ENCODE results near the gene AKR1B15.
"Not testable (repeated sequence)": the region's sequence is repeated elsewhere in the genome, so short reads cannot be mapped to it uniquely, and the experiment has no call there.

The AKR1B15 gene

DNA sequence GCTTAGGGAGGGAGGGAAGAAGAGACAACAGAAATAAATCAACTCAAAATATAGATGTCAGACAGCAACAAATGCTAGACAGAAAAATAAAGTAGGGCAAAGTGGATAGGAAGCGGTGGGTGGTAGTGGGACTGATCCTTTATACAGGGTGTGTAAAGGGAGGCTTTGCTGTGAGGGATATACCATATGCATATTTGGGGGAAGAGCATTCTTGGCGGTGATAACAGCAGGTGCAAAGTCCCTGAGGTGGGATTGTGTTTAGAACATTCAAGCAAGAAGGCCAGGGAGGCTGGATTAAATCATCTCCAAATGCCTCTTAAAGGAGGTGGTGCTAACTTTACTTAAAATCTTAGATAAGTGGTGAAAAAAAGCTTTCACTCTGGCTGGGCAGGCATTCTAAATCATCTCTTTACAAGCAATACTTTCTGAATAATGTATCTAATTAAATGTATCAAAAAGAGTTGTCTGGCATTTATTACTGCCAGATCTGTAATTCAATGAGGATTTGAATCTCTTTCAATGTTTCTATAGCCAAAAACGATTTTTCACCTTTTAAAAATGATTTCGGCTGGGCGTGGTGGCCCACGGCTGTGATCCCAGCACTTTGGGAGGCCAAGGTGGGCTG, 9.4 kb upstream of the AKR1B15 start:
- no peak overlapping the region for H3K4me3 ChIP-seq (ENCODE audit: insufficient read depth in 1 of 2, low read depth in 1 of 2, low read length in 2 of 2)
- H3K23ac ChIP-seq (ENCODE audit: low read length in 2 of 2) = no peak overlapping the region
- no peaks in the 10 kb centered on the region for H3K36me3 ChIP-seq (ENCODE audit: control insufficient read depth in 1 of 2, insufficient read depth in 2 of 2, low read depth in 1 of 2, low read length in 2 of 2)
- 78% methylated on average over 6 of the region's 6 CpGs for WGBS
- H3K9me3 ChIP-seq (ENCODE audit: control insufficient read depth, low read length) = no peaks in the 10 kb centered on the region
- H3K27ac ChIP-seq (ENCODE audit: low read length, poor library complexity, severe bottlenecking) = no peak overlapping the region
- H2BK12ac ChIP-seq (ENCODE audit: low read length in 2 of 2) = no peak overlapping the region
- H3K4me1 ChIP-seq (ENCODE audit: control insufficient read depth, insufficient read depth, low read depth, low read length) = no peaks in the 10 kb centered on the region
- H3K4ac ChIP-seq (ENCODE audit: low read depth in 1 of 2, low read length in 2 of 2) = no peak overlapping the region
- no peak overlapping the region for H4K8ac ChIP-seq (ENCODE audit: low read length)
- H2BK5ac ChIP-seq (ENCODE audit: low read depth, low read length, poor library complexity, severe bottlenecking) = no peak overlapping the region
- no peak overlapping the region for H2BK15ac ChIP-seq (ENCODE audit: low read depth, poor library complexity, severe bottlenecking)
- H2AK5ac ChIP-seq (ENCODE audit: low read length, severe bottlenecking) = no peak overlapping the region
- no peak overlapping the region for H2BK120ac ChIP-seq (ENCODE audit: low read depth, low read length)
- H3K79me1 ChIP-seq (replicated peaks; ENCODE audit: low read length, poor library complexity, severe bottlenecking) = no peaks in the 10 kb centered on the region
- H3K27me3 ChIP-seq (ENCODE audit: control insufficient read depth in 1 of 2, insufficient read depth in 1 of 2, low read length in 2 of 2) = peaks cover 7 to 14% of the 10 kb centered on the region in 2 experiments
- no peak for DNase-seq
- H2AFZ ChIP-seq (ENCODE audit: low read depth, low read length) = no peak overlapping the region
- no peak overlapping the region for H3K4me2 ChIP-seq (ENCODE audit: low read length, poor library complexity, severe bottlenecking)
- H3K9ac ChIP-seq (ENCODE audit: low read length) = no peak overlapping the region
- no peak overlapping the region for H4K91ac ChIP-seq (ENCODE audit: low read length)
- no peak overlapping the region for H3K14ac ChIP-seq (ENCODE audit: low read length in 2 of 2)
- H3K18ac ChIP-seq (ENCODE audit: low read depth in 1 of 2, low read length in 2 of 2) = no peak overlapping the region

DNA sequence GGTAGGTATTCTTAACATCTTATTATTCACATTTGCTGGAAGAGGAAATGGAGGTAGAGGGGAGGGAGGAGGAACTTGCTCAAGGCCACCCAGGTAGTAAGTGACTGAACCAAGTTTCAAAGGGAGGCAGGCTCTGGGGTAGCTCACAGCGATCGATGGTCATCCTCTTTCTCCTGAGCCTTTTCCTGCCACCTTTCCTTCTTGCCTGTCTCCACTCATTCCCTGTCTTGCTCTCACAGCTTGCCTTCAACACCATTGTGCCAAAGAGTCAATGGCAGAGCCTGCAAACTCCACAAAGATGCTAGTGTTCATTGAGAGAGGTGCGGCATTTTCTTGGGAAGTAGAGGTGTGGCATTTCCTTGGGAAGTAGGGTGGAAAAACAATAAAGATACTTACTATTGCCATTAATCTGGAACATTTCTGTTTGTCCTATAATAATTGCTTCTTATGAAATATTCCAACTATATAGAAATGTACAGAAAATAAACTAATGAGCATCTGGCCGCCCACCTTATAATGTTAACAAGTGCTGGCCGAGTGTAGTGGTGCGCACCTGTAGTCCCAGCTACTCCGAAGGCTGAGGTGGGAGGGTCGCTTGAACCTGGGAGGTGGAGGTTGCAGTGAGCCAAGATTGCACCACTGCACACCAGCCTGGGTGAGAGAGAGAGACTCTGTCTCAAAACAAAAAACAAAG, 7.3 kb upstream of the AKR1B15 start:
- not testable (repeated sequence) for H2AK5ac ChIP-seq (ENCODE audit: low read length, severe bottlenecking); H3K27ac ChIP-seq (ENCODE audit: low read length, poor library complexity, severe bottlenecking); H3K9me3 ChIP-seq (ENCODE audit: control insufficient read depth, low read length); H3K79me1 ChIP-seq (replicated peaks; ENCODE audit: low read length, poor library complexity, severe bottlenecking); H2BK120ac ChIP-seq (ENCODE audit: low read depth, low read length); H3K4ac ChIP-seq (ENCODE audit: low read depth in 1 of 2, low read length in 2 of 2); H2BK5ac ChIP-seq (ENCODE audit: low read depth, low read length, poor library complexity, severe bottlenecking); H4K8ac ChIP-seq (ENCODE audit: low read length); H4K91ac ChIP-seq (ENCODE audit: low read length); H3K4me3 ChIP-seq (ENCODE audit: insufficient read depth in 1 of 2, low read depth in 1 of 2, low read length in 2 of 2); H3K36me3 ChIP-seq (ENCODE audit: control insufficient read depth in 1 of 2, insufficient read depth in 2 of 2, low read depth in 1 of 2, low read length in 2 of 2); H3K23ac ChIP-seq (ENCODE audit: low read length in 2 of 2); H3K4me2 ChIP-seq (ENCODE audit: low read length, poor library complexity, severe bottlenecking); H2BK12ac ChIP-seq (ENCODE audit: low read length in 2 of 2); H2BK15ac ChIP-seq (ENCODE audit: low read depth, poor library complexity, severe bottlenecking); H3K18ac ChIP-seq (ENCODE audit: low read depth in 1 of 2, low read length in 2 of 2); H3K4me1 ChIP-seq (ENCODE audit: control insufficient read depth, insufficient read depth, low read depth, low read length); DNase-seq; H3K14ac ChIP-seq (ENCODE audit: low read length in 2 of 2); H2AFZ ChIP-seq (ENCODE audit: low read depth, low read length); H3K9ac ChIP-seq (ENCODE audit: low read length)
- peaks cover 7 to 14% of the 10 kb centered on the region in 2 experiments for H3K27me3 ChIP-seq (ENCODE audit: control insufficient read depth in 1 of 2, insufficient read depth in 1 of 2, low read length in 2 of 2)
- 86% methylated on average over 7 of the region's 8 CpGs for WGBS

DNA sequence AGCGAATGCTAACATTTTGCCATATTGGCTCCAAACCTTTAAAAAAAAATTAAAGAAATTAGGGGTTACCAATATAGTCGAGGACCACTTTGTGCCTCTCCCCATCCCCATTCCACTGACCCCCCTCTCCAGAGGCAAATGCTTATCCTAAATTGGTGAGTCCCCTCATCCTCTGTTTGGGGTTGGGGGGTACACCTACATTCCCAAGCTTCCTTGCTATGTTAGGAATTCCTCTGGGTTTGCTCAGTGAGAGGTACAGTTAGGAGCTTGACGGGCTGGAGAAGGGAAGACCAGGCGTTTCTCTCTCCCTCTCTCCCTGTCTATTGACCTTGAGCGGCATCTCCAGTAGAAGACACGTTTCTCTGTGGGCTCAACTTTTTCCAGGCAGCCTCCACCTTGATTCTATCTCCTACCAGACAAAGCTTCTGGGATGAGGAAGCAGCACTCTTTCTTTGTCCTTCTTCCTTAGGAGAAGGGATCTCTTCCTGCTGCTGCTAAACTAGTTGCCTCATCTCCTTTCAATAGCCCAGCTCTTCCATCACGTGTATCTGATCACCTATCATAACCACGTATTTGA, 6.6 kb upstream of the AKR1B15 start:
- Histone ChIP-seq H3K79me1 (replicated peaks; ENCODE audit: low read length, poor library complexity, severe bottlenecking) (no peaks in the 10 kb centered on the region), H4K8ac (ENCODE audit: low read length) (no peak overlapping the region), H3K36me3 (ENCODE audit: control insufficient read depth in 1 of 2, insufficient read depth in 2 of 2, low read depth in 1 of 2, low read length in 2 of 2) (no peaks in the 10 kb centered on the region), H3K18ac (ENCODE audit: low read depth in 1 of 2, low read length in 2 of 2) (no peak overlapping the region), H2BK120ac (ENCODE audit: low read depth, low read length) (no peak overlapping the region), H3K14ac (ENCODE audit: low read length in 2 of 2) (no peak overlapping the region), H3K4me2 (ENCODE audit: low read length, poor library complexity, severe bottlenecking) (no peak overlapping the region), H3K27me3 (ENCODE audit: control insufficient read depth in 1 of 2, insufficient read depth in 1 of 2, low read length in 2 of 2) (peaks cover 7 to 14% of the 10 kb centered on the region in 2 experiments), H3K9ac (ENCODE audit: low read length) (no peak overlapping the region), H3K4me3 (ENCODE audit: insufficient read depth in 1 of 2, low read depth in 1 of 2, low read length in 2 of 2) (no peak overlapping the region), H2AK5ac (ENCODE audit: low read length, severe bottlenecking) (no peak overlapping the region), H2BK5ac (ENCODE audit: low read depth, low read length, poor library complexity, severe bottlenecking) (no peak overlapping the region), H3K23ac (ENCODE audit: low read length in 2 of 2) (no peak overlapping the region), H2BK15ac (ENCODE audit: low read depth, poor library complexity, severe bottlenecking) (no peak overlapping the region), H2BK12ac (ENCODE audit: low read length in 2 of 2) (no peak overlapping the region), H3K4ac (ENCODE audit: low read depth in 1 of 2, low read length in 2 of 2) (no peak overlapping the region), H3K9me3 (ENCODE audit: control insufficient read depth, low read length) (no peaks in the 10 kb centered on the region), H2AFZ (ENCODE audit: low read depth, low read length) (no peak overlapping the region), H3K27ac (ENCODE audit: low read length, poor library complexity, severe bottlenecking) (no peak overlapping the region), H3K4me1 (ENCODE audit: control insufficient read depth, insufficient read depth, low read depth, low read length) (no peaks in the 10 kb centered on the region), H4K91ac (ENCODE audit: low read length) (no peak overlapping the region)
- DNase-seq = no peak
- WGBS = 89% methylated on average over 7 of the region's 8 CpGs

DNA sequence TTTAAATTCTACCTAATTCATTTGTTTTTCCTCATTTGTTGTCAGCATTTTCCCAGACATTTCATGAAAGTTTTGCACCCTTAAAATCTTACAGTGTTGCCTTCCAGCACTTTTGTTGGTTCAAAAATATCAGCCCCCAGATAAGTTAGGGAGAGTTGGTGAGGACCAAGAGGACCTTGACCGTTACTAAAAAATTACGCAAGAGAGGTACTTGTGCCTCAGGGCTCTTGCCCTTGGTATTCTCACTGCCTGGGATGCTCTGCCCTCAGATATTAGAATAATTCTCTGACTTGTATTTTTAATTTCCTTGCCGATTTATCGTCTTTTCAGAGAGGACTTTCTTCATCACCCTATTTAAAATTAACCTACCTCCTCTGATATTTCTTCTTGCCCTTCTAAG, 3.5 kb upstream of the AKR1B15 start:
- H3K14ac ChIP-seq (ENCODE audit: low read length in 2 of 2) = no peak overlapping the region
- peaks cover 5 to 19% of the 10 kb centered on the region in 2 experiments for H3K27me3 ChIP-seq (ENCODE audit: control insufficient read depth in 1 of 2, insufficient read depth in 1 of 2, low read length in 2 of 2)
- no peak overlapping the region for H3K9ac ChIP-seq (ENCODE audit: low read length)
- no peak overlapping the region for H3K4ac ChIP-seq (ENCODE audit: low read depth in 1 of 2, low read length in 2 of 2)
- H2BK15ac ChIP-seq (ENCODE audit: low read depth, poor library complexity, severe bottlenecking) = no peak overlapping the region
- no peak overlapping the region for H4K91ac ChIP-seq (ENCODE audit: low read length)
- H3K4me2 ChIP-seq (ENCODE audit: low read length, poor library complexity, severe bottlenecking) = no peak overlapping the region
- no peak for DNase-seq
- no peak overlapping the region for H2BK12ac ChIP-seq (ENCODE audit: low read length in 2 of 2)
- H3K4me1 ChIP-seq (ENCODE audit: control insufficient read depth, insufficient read depth, low read depth, low read length) = peaks cover 3% of the 10 kb centered on the region
- WGBS = 76% methylated on average over 4 of the region's 4 CpGs
- no peak overlapping the region for H2BK120ac ChIP-seq (ENCODE audit: low read depth, low read length)
- no peak overlapping the region for H2AFZ ChIP-seq (ENCODE audit: low read depth, low read length)
- no peaks in the 10 kb centered on the region for H3K36me3 ChIP-seq (ENCODE audit: control insufficient read depth in 1 of 2, insufficient read depth in 2 of 2, low read depth in 1 of 2, low read length in 2 of 2)
- no peak overlapping the region for H4K8ac ChIP-seq (ENCODE audit: low read length)
- H2BK5ac ChIP-seq (ENCODE audit: low read depth, low read length, poor library complexity, severe bottlenecking) = no peak overlapping the region
- no peak overlapping the region for H3K18ac ChIP-seq (ENCODE audit: low read depth in 1 of 2, low read length in 2 of 2)
- H3K4me3 ChIP-seq (ENCODE audit: insufficient read depth in 1 of 2, low read depth in 1 of 2, low read length in 2 of 2) = no peak overlapping the region
- H3K9me3 ChIP-seq (ENCODE audit: control insufficient read depth, low read length) = no peaks in the 10 kb centered on the region
- H3K27ac ChIP-seq (ENCODE audit: low read length, poor library complexity, severe bottlenecking) = no peak overlapping the region
- no peak overlapping the region for H3K23ac ChIP-seq (ENCODE audit: low read length in 2 of 2)
- no peak overlapping the region for H2AK5ac ChIP-seq (ENCODE audit: low read length, severe bottlenecking)
- no peaks in the 10 kb centered on the region for H3K79me1 ChIP-seq (replicated peaks; ENCODE audit: low read length, poor library complexity, severe bottlenecking)
